ENCODE data around the gene ALK.

ALK gene

DNA sequence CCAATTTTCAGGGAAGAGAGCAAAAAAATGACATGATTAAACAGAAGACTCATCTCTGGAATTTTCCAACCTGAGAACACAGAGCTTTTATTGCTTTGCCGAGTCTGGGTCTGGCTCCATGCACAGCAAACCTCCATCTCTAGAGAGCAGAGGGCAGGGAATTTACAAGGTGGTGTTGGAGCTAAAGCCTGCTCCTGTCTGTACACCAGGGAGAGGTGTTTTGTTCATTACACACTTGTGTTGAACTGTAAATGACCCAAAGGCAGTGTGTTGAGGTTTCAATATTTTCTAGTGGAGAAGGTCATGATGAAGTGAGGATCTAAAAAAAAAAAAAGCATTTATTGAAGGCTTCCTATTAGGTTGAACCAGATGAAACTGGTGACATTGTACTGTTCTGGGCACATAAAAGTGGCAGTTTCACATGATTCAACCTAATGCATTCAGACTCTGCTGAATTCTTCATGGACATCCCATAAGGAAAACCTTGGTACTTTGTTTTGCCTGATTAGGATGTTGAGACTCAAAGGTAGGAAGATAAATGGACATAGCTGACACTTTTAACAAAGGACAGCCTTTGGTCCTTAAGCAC is 567.9 kb downstream of the ALK start:
- no peak for DNase-seq

DNA sequence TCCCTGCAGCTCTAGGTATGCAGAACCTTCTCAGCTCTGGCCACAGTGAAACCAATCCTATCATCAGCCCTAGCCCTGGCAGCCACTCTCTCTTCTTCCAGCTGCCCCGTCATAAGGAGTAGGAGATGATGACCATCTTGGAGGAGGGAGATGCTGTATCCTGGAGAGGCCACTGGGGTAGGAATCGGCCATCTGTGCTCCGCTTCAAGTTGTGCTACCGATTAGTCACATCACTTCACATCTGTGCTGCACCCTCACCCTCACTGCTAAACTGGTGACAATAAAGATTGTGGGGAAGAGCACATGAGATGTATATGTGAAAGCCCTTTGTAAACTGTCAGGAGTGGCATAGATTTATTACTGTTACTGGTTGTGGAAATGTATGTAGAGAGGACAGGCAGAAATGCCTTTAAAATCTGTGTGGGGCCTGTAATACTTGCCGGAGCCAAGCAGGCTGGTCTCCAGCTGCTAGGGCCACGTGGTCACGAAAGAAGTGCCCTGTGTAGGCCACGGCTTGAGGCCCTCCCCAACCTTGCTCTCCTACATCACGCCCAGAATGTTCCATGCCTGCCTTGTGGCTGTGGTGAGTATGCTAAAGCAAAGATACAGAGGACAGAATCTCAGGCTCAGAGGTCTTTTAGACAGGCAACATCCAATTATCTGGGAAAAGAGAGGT is 569.3 kb downstream of the ALK start:
- DNase-seq = no peak

DNA sequence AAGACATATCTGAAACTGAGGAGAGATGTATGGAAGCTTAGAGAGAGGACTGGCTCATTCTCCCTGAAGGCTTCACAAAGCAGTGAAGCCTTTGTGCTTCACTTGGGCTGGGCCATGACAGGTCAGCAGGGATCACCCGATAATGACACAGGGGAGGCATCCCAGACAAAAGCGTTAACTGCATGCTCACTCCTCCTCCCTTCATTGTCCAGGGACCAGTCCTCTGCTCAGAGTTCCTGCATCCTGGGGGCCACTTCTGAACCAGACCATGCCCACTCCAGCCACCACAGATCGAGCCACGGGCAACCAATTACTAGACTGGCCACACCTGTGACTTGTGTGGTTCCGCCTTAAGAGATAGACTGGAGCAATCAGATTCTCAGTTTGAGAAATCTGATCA is 570.1 kb downstream of the ALK start:
- no peak for DNase-seq

- no peak for DNase-seq
Measured at GRCh38 chr2:29349316-29350030, 571.9 kb downstream of the ALK start.

- DNase-seq = no peak
Measured at GRCh38 chr2:29347774-29348461, 573.5 kb downstream of the ALK start.

- no peak for DNase-seq
Measured at GRCh38 chr2:29345236-29345635, 576.1 kb downstream of the ALK start.

GRCh38 chr2:29343830-29344229 is 577.6 kb downstream of the ALK start:
- DNase-seq = no peak

DNA sequence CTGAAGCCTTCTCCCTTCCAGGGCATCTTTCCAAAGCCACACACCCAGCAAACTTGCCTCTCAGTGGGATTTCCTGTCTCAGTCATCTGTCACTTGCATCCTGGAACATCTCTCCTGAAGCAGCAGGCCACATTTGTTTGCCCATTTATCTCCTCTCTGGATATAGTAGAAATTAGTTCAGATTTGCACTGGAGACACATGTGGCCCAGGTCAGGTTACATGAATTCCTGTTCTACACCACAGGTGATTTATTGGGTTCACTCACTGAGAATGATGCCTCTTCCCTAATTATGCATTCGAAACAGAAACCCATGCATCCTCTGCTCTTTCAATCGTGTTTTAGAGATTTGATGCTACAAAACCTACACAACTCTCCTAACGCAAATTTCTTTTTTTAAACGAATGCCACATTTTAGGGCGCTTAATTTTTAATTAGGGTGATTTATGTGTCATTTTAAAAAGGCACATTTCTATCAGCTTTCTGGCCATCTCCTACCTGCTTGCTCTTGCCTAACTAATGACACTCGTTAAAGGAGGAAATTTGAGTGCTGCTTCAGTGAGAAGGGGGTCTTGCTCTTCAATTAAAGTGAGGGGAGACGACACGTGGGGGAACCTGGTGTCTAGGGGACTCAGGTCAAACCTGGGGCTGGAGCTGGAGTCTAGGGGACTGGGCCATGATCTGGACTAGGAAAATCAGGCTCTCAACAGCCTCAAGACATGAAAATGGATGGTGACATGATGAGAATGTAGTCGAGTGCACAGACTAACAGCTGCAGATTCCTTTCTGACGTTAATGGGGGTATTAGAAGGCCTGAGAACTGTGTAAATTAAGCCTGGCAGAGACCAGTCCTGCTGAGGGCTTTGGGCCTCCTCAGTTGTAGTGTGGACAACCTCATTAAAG is 584.8 kb downstream of the ALK start:
- DNase-seq = peak; percentile 56

GRCh38 chr2:29335396-29335795 is 586.0 kb downstream of the ALK start:
- DNase-seq = no peak

GRCh38 chr2:29334706-29335105 is 586.7 kb downstream of the ALK start:
- DNase-seq = peak; percentile 39

DNA sequence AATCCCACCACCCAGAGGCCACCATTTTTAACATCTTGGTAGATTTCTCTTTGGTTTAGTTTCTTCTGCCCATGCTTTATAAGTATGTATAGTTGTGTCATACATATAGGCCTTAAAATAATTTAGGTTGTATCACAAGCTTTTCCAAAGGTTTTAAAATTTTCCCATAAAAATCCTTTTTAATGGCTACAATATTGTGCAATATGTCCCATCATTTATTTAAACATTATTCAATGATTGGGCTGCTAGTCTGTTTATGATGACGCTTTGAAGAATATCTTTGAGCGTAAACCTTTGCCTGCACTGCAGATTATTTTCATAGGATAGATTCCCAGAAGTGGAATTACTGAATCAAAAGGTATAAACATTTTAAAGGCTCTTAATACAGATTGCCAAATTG is 588.8 kb downstream of the ALK start:
- no peak for DNase-seq

DNA sequence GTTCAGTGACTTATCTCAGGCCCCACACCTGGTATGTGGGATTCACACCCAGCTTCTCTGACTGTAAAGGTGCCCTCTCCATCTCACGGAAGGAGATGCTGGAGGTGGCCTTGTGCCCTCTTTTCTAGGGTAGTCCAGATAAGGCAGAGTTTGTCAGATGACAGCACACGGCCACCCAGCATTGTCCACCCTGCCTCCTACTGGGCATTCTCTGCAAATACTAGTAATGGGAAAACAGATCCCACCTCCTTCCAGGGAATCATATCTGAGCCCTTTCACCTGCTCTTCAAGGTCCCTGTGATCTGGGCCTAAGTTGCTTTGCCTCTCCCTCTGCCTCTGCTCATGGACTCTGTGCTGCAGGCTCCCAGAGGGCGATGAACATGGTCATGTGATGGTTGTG is 591.5 kb downstream of the ALK start:
- no peak for DNase-seq

DNA sequence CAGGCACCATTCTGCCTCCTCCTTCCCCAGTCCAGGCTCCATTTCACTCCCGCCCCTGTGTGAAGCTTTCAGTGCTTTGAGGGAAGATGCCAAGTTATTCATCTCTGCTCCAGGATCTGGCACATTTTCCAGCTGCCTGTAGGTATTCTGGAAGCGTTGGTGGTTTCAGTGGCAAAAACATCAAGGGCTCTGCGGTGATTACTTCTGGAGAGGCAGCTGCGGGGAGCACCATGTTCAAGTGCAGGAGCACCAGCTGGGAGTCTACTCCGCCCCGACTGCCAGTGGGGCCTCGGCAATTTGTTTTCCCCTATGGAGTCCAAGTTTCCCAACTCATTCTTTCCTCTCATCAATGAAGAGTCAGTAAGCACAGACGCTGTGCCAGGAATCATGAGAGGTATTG is 594.5 kb downstream of the ALK start:
- DNase-seq = no peak

- no peak for DNase-seq
Measured at GRCh38 chr2:29325544-29325943, 595.8 kb downstream of the ALK start.

GRCh38 chr2:29323961-29324360 is 597.4 kb downstream of the ALK start:
- no peak for DNase-seq

DNA sequence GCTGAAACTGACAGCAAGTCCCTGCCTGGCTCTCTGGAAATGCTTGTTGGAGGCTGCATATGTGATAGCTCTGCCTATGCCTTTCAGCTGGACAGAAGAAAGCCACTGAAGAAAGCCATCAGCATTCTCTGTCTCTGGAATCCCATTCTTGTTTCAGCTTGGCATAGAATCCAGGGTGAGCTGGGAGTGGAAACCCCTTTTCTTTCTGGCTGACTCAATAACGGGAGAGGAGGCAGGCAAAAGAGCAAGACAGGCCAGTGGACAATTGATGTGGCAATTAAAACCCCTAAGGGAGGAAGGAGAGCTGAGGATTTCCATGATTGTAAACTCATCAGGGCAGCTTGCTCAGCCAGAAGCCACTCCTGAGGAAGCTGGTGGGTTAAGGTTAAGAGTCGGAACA is 598.1 kb downstream of the ALK start:
- no peak for DNase-seq

GRCh38 chr2:29322011-29322410 is 599.4 kb downstream of the ALK start:
- no peak for DNase-seq

DNA sequence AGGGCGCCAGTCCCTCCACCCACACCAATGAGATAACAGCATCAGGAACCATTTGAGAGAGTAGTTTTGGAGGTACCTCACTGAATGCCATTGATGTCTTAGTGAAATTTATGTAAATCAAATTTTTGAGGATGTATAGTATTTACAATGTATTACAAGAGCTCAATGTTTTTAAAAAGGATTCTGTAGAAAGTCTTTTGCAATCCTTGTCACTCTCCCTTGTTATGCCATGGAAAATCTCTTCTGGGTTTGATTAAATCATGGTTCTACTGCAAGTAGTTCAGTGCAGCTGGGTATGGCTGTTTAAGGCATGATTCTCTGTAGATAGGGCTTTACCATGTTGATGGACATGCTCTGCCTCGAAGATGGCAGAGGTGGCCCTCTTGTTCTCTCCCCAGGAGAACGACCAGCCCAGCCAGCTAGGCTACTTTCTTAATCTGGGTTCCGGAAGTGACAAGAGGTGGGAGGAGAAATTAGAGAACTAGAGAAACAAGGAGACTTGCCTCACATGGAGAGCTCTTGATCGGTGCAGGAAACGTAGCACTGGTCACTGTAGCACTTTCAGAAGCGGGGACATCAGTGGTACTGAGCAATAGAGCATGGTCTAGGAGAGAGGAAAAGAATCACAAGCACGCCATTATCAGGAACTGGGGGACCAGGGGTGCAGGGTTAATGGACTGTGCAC is 603.4 kb downstream of the ALK start:
- no peak for DNase-seq

DNA sequence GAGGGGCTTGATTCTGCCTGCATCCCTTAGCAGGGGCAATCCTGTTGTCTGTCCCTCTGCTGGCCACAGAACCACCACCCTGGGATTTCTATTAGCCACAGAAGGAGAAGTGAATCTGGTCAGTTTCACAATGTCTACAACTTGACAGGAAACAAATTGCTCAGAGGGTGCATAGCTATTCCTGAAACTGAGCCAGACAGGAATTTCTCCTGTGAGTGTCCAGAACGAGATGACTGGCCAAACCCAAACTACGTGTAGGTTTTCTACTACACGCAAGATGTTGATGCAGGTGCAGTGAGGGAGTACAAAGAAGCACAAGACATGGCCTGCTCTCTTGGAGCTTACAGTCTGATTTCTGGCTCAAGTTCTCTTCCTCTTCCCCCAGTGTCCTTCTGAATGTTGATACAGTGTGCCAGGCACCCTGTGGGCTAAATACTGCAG is 604.3 kb downstream of the ALK start:
- DNase-seq = no peak

GRCh38 chr2:29314816-29315571 is 606.4 kb downstream of the ALK start:
- peak; percentile 53 for DNase-seq

DNA sequence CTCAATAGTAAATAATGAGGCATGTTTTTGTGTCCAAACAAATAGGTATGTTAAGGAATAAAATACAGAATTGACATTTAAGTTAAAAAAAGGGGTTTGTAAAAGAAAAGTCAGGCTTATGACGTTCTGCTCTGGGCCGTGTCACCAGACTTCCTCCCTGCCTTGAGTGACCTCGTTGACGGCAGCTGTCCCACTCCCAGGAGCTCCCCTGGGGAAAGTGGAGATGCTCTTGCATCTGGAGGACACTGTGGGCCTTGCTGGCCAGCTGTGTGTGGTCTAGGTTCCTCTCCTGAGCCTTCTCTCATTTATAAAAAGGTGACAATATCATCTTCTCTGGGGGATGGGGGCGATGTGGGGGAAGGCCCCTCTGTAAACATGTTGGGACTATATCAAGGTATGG is 609.9 kb downstream of the ALK start:
- DNase-seq = no peak

Measured in right kidney (tissue), 1 donor.